ENCODE measurements around the gene HIPK2. TPM values are rescaled to one million over a fixed set of nuclear protein-coding genes. Genes with fewer than 3 reads are reported as not detected.

Gene HIPK2
- total and polyA plus RNA-seq, 2 donors, result 8.5 to 9.8 TPM

DNA sequence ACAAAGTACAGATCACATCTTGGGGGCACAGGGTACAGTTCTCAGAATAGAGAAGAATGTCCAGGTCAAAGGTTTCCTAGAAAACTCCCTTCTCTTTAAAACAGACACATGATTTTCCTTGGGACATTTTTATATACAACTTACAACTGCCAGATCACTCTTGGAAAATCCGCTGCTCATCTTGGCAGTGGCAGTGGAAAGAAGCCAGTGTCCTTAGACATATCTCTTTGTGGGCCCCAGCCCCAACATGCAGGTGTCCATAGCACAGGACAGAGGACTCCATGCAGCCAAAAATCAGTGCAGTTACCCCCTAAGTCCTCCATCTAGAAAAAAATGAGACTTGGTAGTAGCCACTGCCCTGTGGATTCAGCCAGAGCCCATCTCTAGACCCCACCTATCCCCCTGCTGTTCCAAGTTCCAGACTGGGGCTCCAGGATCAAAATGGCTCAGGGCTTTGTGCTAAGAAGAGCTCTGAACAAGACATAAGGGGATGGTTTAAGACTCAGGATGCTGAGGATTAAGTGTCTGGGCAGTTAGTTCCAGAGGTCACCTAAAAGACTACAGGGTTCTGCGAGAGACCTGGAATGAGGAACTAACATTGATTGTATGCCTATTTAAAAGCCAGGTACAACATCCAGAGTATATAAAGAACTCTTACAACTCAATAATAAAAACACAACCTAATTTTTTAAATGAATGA is 34.4 kb downstream of the HIPK2 start:
- Histone ChIP-seq H3K4me3 (ENCODE audit: low read depth, low read length) (no peak overlapping the region), H3K27ac (ENCODE audit: low read depth) (no peak overlapping the region), H3K36me3 (ENCODE audit: insufficient read depth) (no peaks in the 10 kb centered on the region), H3K4me1 (ENCODE audit: insufficient read depth) (peaks cover 2% of the 10 kb centered on the region)
- WGBS, result 66% methylated on average over 2 of the region's 2 CpGs
- no peak for DNase-seq (ENCODE audit: extremely low spot score)

DNA sequence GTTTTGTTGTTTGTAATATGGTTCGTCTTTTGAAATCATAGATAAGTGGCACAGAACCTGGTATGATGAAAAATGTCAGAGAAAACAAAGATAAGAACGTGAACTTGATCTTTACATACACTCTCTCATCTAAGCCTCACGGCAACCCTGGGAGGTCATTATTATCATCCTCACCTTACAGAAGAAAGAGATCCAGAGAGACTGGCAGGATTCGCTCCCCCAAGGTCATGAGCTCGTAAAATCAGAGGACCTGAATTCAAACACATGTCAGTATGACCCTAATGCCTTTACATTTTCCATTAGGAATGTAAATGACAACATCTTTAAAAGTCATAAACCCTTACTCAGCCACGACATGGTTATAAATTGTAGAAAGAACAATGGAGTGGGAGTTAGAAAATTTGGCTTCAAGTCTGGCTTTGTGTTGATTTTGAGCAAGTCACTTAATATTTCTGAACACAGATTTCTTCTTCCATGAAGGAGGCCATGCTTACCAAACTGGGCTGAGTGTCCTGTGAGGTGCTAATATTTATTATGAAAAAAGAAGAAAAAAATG is 35.9 kb downstream of the HIPK2 start:
- Histone ChIP-seq H3K36me3 (ENCODE audit: insufficient read depth) (no peaks in the 10 kb centered on the region), H3K27ac (ENCODE audit: low read depth) (no peak overlapping the region), H3K4me3 (ENCODE audit: low read depth, low read length) (no peak overlapping the region), H3K4me1 (ENCODE audit: insufficient read depth) (peaks cover 2% of the 10 kb centered on the region)
- DNase-seq (ENCODE audit: extremely low spot score), result no peak
- 84% methylated on average over 6 of the region's 6 CpGs for WGBS

DNA sequence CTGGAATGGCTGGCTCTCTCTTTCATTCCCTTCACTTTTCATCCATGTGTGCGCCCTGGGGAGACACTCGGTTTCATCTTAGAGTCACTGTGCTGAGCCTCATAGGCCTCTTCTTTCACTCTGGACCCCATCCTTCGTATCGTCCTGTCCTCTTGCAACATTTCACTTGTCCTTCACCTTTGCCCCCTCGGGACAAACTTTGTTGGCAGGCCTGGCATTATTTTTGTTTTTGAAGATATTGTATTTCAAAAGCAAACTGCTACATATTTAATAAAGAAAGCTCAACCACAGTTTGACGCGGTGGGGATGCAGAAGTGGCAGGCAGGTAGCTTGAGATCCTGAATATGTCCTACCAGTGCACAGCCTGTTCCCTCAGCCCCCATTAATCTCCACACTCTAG is 36.6 kb downstream of the HIPK2 start:
- H3K36me3 ChIP-seq (ENCODE audit: insufficient read depth), result no peaks in the 10 kb centered on the region
- peaks cover 2% of the 10 kb centered on the region for H3K4me1 ChIP-seq (ENCODE audit: insufficient read depth)
- H3K27ac ChIP-seq (ENCODE audit: low read depth), result no peak overlapping the region
- 94% methylated on average over 7 of the region's 7 CpGs for WGBS
- no peak for DNase-seq (ENCODE audit: extremely low spot score)
- H3K4me3 ChIP-seq (ENCODE audit: low read depth, low read length), result no peak overlapping the region

DNA sequence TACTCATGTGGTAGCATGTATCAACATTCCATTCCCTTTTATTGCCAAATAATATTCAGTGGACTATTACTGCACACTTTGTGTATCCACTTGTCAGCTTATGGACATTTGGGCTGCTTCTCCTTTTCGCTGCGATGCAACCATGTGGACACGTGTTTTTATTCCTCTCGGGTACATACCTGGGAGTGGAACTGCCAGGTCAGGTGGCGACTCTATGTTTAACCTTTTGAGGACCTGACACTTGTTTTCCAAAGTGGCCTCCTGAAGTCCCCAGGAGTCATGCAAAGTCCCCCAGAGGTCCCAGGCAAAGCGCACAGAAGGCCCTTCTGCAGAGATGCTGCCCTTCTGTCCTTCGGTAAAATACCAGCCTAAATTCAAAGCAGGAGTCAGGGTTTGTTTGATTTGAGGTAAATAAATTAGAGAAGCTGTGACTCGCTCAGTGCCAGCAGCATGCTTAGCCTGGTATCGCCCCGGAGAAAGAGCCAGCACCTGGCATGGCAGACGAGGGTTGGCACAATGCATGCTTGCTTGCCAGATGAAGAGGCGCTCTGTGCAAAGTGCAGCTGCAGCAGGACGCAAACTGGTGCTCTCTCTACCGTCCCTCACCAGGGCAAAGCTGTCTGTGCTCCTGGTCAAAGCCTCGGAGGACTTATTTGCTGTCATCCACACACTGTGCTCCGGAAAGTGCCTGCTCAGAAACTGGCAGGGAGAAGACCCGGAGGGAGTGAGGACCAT is 37.8 kb downstream of the HIPK2 start:
- no peaks in the 10 kb centered on the region for H3K36me3 ChIP-seq (ENCODE audit: insufficient read depth)
- H3K4me3 ChIP-seq (ENCODE audit: low read depth, low read length), result no peak overlapping the region
- peaks cover 2% of the 10 kb centered on the region for H3K4me1 ChIP-seq (ENCODE audit: insufficient read depth)
- DNase-seq (ENCODE audit: extremely low spot score), result no peak
- no peak overlapping the region for H3K27ac ChIP-seq (ENCODE audit: low read depth)
- WGBS, result 80% methylated on average over 17 of the region's 17 CpGs

DNA sequence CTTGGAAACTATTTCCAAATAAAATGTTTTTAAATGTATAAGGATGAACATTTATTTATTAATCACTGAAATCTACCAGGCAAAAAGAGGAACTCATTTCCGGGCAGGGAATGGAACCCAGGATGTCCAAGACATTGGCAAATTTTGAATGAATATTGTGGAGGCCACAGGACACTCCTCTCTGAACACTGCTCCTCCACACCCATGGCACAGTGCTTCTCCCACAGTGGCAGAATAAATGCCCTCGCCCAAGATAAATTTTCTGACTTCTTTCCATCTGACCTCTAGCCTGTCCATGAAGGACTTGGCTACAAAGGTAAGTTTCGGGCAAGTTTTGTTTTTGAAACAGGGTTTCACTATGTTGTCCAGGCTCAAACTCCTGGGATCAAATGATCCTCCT is 39.0 kb downstream of the HIPK2 start:
- no peak for DNase-seq (ENCODE audit: extremely low spot score)
- 94% methylated on average over 3 of the region's 3 CpGs for WGBS
- Histone ChIP-seq H3K4me3 (ENCODE audit: low read depth, low read length) (no peak overlapping the region), H3K36me3 (ENCODE audit: insufficient read depth) (no peaks in the 10 kb centered on the region), H3K4me1 (ENCODE audit: insufficient read depth) (peaks cover 2% of the 10 kb centered on the region), H3K27ac (ENCODE audit: low read depth) (no peak overlapping the region)

DNA sequence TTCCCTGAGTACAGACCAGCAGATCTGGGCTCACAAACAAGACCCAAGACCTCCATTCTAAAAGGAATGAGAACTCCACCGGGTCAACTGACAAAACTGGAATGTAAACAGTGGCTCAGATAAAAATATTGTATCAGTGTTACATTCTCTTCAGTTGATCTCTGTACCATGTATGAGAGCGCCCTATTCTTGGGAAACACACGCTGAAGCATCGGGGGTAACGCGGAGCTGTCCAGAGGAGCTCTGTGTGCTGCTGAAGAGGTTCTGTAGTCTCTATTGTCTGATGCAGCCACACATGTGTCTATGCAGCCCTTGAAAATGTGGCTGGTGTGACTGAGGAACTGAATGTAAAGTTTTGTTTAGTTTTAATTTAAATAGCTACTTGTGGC is 39.7 kb downstream of the HIPK2 start:
- H3K36me3 ChIP-seq (ENCODE audit: insufficient read depth), result no peaks in the 10 kb centered on the region
- no peak overlapping the region for H3K27ac ChIP-seq (ENCODE audit: low read depth)
- H3K4me3 ChIP-seq (ENCODE audit: low read depth, low read length), result no peak overlapping the region
- WGBS, result 48% methylated on average over 6 of the region's 6 CpGs
- DNase-seq (ENCODE audit: extremely low spot score), result no peak
- peaks cover 2% of the 10 kb centered on the region for H3K4me1 ChIP-seq (ENCODE audit: insufficient read depth)

DNA sequence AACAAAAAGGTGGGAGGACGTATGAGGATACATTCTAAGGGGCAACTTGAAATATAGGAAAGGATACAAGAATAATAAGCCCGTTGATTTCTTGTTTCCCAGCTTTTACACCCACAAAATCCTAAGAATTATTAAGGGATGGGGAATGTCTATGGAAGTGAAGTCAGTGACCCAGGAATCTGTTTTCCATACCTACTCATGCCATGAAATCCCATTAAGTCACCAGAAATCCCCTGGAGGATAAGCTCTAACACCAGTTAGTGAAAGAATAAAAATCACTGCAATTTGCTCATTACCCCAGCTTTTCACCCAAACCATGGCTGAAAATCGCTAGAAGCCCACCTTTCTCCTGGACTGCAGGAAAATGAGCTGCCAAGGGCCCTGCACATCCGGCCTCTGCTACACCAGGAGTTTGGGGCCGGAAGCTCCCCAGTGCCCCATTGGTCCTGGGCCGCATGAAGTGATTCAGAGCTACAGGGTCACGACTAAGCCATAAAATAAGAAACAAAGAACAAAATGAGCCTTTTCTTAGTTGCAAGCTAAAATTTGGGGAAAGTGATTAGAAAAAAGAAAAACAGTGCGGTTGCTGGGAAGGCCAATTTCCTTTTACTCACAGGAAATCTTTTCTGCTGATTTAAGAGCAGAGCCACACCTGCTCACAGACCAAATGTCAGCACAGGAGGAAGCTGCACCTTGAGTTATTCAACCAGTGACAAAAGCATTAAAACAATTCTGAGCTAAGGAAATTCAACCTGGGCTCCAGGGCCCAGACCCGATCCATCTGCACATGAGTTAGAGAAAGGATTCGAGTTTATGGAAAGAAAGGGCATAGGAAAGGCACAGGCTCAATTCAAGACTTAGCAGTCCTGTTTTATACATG is 40.3 kb downstream of the HIPK2 start:
- Histone ChIP-seq H3K4me3 (ENCODE audit: low read depth, low read length) (no peak overlapping the region), H3K4me1 (ENCODE audit: insufficient read depth) (peaks cover 2% of the 10 kb centered on the region), H3K27ac (ENCODE audit: low read depth) (peak overlapping the region; percentile 68), H3K36me3 (ENCODE audit: insufficient read depth) (no peaks in the 10 kb centered on the region)
- no peak for DNase-seq (ENCODE audit: extremely low spot score)
- WGBS, result 74% methylated on average over 10 of the region's 10 CpGs

DNA sequence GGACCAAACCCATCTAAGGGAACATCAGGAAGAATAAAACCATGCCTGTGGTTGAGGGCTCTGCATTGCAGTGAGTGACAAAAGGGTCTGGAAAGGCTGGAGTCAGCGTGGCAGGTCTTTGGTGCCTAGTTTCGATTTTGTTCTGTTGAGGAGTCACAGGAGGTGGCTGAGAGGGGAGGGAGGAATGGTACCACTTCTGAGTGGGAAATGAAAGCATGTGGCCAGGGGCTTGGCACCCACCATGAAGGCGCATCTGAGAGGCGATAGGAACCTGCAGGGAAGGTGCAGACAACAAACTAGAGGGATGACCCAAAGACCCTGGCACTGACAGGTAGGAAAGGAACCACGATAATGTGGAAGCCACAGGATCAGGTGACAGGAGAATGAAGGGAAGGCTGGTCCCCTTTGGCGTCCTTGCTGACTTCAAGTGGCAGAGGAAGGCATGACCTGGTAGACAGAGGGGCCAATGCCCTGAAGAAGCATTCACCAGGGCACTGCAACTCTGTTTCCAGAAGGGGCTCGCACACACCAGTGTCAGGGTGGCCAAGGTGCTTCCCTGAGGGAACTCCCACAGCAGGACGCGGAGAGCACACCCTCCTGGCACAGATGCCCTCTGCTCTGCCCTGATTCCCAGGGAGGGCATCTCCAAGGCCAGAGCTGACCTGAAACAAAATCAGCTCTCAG is 41.7 kb downstream of the HIPK2 start:
- 95% methylated on average over 9 of the region's 9 CpGs for WGBS
- Histone ChIP-seq H3K4me1 (ENCODE audit: insufficient read depth) (peaks cover 2% of the 10 kb centered on the region), H3K27ac (ENCODE audit: low read depth) (no peak overlapping the region), H3K36me3 (ENCODE audit: insufficient read depth) (no peaks in the 10 kb centered on the region), H3K4me3 (ENCODE audit: low read depth, low read length) (no peak overlapping the region)
- DNase-seq (ENCODE audit: extremely low spot score), result no peak

DNA sequence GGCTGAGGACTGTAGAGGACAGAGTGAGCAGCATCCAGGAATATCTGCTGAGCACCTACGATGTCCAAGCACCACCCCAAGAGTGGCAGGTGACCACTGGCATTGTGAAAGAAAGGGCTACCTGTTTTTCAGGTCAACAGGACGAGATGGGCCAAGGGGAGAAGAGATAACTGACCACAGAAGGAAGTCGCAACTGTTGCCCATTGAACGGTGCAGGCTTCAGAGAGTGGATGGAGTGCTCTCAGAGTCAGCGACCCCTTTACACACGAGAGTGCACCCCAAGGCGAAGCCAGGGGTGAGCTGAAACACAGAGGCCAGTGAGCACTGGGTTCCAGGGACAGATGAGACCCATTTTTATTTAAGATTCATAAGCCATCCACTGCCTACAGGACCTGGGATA is 42.3 kb downstream of the HIPK2 start:
- WGBS, result 92% methylated on average over 7 of the region's 7 CpGs
- Histone ChIP-seq H3K27ac (ENCODE audit: low read depth) (no peak overlapping the region), H3K36me3 (ENCODE audit: insufficient read depth) (no peaks in the 10 kb centered on the region), H3K4me3 (ENCODE audit: low read depth, low read length) (no peak overlapping the region), H3K4me1 (ENCODE audit: insufficient read depth) (peaks cover 2% of the 10 kb centered on the region)
- DNase-seq (ENCODE audit: extremely low spot score), result no peak

DNA sequence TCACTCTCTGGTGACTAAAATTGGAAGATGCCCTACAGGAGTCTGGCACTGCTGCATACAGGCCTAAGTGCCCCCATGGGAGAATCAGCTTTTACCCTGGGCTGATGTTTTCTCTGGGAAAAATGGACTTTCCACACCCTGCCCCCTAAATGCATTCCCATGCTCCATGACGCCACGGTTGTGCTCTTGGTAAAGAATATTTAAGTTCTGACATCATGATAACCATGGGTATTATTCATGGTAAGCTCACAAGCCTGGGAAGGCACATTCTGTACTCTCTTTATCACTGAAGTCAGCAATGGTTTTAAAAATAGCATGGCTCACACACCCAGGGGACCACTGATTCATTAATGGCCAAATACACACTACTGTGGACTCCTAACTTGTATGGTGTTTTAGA is 43.4 kb downstream of the HIPK2 start:
- Histone ChIP-seq H3K27ac (ENCODE audit: low read depth) (no peak overlapping the region), H3K4me1 (ENCODE audit: insufficient read depth) (peaks cover 2% of the 10 kb centered on the region), H3K4me3 (ENCODE audit: low read depth, low read length) (no peak overlapping the region), H3K36me3 (ENCODE audit: insufficient read depth) (no peaks in the 10 kb centered on the region)
- no peak for DNase-seq (ENCODE audit: extremely low spot score)
- WGBS, result 46% methylated on average over 2 of the region's 2 CpGs

DNA sequence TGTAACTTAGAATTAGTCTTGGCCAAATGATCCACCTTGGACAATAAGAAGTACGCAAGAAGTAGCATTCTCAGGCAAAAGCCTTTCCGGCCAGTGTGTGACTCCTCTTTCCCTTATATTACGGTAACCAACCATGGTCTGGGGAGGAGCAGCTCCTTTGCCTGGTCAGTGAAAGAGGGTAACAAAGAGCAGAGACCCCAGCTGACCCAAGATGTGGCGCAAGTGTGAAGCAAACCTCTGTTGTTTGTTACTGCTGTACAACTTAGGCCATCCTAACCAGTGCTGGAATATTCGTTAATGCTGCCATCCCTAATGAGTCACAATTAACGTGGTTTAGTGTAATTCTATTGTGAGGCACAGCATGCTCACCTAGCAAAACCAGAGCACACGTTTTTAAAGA is 44.0 kb downstream of the HIPK2 start:
- H3K27ac ChIP-seq (ENCODE audit: low read depth), result no peak overlapping the region
- no peaks in the 10 kb centered on the region for H3K36me3 ChIP-seq (ENCODE audit: insufficient read depth)
- 92% methylated on average over 7 of the region's 7 CpGs for WGBS
- no peak overlapping the region for H3K4me3 ChIP-seq (ENCODE audit: low read depth, low read length)
- no peak for DNase-seq (ENCODE audit: extremely low spot score)
- H3K4me1 ChIP-seq (ENCODE audit: insufficient read depth), result no peaks in the 10 kb centered on the region

DNA sequence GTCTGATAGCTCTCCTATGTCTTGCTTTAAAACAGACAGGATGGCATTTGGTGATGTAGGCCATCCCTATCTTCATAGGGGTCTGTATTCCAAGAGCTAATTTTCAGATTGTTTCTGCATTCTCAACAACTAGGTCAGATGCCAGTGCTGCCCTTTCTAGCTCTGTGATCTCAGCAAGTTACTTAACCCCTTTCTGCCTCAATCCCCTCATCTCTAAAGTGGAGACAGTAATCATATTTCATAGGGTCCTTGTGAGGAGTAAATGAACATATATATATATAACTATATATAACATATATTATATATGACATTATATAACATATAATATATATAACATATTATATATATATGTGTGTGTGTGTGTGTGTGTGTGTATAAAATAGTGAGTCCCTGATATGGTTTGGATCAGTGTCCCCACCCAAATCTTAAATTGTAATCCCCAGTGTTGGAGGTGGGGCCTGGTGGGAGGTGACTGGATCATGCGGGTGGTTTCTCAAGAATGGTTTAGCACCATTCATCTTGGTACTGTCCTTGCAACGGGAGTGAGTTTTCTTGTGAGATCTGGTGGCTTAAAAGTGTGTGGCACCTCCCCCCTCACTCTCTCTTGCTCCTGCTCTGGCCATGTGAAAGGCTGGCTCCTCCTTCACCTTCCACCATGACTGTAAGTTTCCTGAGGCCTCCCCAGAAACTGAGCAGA is 45.2 kb downstream of the HIPK2 start:
- no peaks in the 10 kb centered on the region for H3K4me1 ChIP-seq (ENCODE audit: insufficient read depth)
- WGBS, result 92% methylated on average over 2 of the region's 2 CpGs

More for the DNA sequence above, 45.2 kb downstream of the HIPK2 start:
- H3K4me3 ChIP-seq (ENCODE audit: low read depth, low read length), result no peak overlapping the region
- DNase-seq (ENCODE audit: extremely low spot score), result no peak
- H3K36me3 ChIP-seq (ENCODE audit: insufficient read depth), result no peaks in the 10 kb centered on the region
- no peak overlapping the region for H3K27ac ChIP-seq (ENCODE audit: low read depth)
